ENCODE measurements around the gene CFAP157. TPM values are rescaled to one million over a fixed set of nuclear protein-coding genes. Genes with fewer than 3 reads are reported as not detected.
A peak's percentile ranks its signal among the peaks of the same experiment; 100 is the strongest.

Gene CFAP157
- total and polyA plus RNA-seq, 2 of the 13 experiments (the other 11 are each of a cell fraction or from before 2014, with no cell fraction given): 0.07 TPM; not detected in 1

DNA sequence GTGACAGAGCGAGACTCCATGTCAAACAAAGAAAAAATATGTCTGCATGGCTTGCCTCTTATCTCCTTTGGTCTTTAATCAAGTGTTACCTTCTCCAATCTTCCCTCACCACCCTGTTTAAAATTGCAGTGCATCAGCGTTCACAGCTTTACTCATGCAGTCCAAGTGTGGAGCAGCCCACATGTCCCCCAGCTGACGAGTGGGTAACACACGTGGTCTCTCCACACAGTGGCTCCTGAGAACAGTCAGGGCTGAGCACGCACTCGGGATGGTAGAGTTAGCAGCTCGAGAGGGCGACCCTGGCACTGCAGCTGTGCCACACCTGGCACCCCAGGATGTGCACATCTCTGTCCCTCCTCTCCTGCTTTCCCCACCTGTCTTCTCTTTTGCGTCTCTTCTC lies 25.9 kb upstream of the CFAP157 start:
- no peak overlapping the region for H3K9ac ChIP-seq (ENCODE audit: insufficient read depth, low read depth, low read length)
- ChIA-PET POLR2A (no interaction called here), CTCF (ENCODE audit: low intra/inter-chr PET ratio, low total read pairs) (no interaction called here)
- H3K27me3 ChIP-seq (ENCODE audit: control insufficient read depth in 1 of 2, insufficient read depth in 2 of 2, low read length in 2 of 2): no peaks in the 10 kb centered on the region
- H4K20me1 ChIP-seq (ENCODE audit: insufficient read depth, low read length): no peaks in the 10 kb centered on the region
- intact Hi-C loops (cut with micrococcal nuclease; ENCODE audit: unreplicated experiment): no loop called here
- H3K4me1 ChIP-seq (ENCODE audit: insufficient read depth, low read length): no peaks in the 10 kb centered on the region
- H3K9me3 ChIP-seq (ENCODE audit: low read length): no peaks in the 10 kb centered on the region
- no peak overlapping the region for H2AFZ ChIP-seq (ENCODE audit: low read length)
- no peak overlapping the region for H3K4me2 ChIP-seq (ENCODE audit: low read depth, low read length)
- in situ Hi-C loops (cut with HindIII; ENCODE audit: extremely low pct_ligation_motif_present, low pct_unique_long_range_greater_than_20kb): no loop called here
- TF ChIP-seq, protein P1, sequence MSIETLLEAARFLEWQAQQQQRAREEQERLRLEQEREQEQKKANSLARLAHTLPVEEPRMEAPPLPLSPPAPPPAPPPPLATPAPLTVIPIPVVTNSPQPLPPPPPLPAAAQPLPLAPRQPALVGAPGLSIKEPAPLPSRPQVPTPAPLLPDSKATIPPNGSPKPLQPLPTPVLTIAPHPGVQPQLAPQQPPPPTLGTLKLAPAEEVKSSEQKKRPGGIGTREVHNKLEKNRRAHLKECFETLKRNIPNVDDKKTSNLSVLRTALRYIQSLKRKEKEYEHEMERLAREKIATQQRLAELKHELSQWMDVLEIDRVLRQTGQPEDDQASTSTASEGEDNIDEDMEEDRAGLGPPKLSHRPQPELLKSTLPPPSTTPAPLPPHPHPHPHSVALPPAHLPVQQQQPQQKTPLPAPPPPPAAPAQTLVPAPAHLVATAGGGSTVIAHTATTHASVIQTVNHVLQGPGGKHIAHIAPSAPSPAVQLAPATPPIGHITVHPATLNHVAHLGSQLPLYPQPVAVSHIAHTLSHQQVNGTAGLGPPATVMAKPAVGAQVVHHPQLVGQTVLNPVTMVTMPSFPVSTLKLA (IDR thresholded peaks at IDR 0.05): peak; percentile 86
- TF ChIP-seq NFYC (CRISPR knock-in tag; IDR thresholded peaks at IDR 0.05): no peak
- H3K27ac ChIP-seq (ENCODE audit: extremely low read length, insufficient read depth, low read length): no peak overlapping the region
- DNase-seq (ENCODE audit: low spot score) (no peak), ATAC-seq (no peak), FAIRE-seq (no peak)
- H3K79me2 ChIP-seq (ENCODE audit: insufficient read depth, low read length): no peaks in the 10 kb centered on the region
- no peaks in the 10 kb centered on the region for H3K36me3 ChIP-seq (replicated peaks in 1 of 2; ENCODE audit: control insufficient read depth in 1 of 2, insufficient read depth in 2 of 2, low read length in 2 of 2)
- WGBS (ENCODE audit: low lambda C conversion rate): 81% methylated on average over 9 of the region's 9 CpGs
- no TSS peak for BruUV-seq (replicated peaks)
- no peak overlapping the region for H3K4me3 ChIP-seq (replicated peaks in 1 of 3; ENCODE audit: insufficient read depth in 1 of 3, low read depth in 2 of 3, low read length in 3 of 3)

DNA sequence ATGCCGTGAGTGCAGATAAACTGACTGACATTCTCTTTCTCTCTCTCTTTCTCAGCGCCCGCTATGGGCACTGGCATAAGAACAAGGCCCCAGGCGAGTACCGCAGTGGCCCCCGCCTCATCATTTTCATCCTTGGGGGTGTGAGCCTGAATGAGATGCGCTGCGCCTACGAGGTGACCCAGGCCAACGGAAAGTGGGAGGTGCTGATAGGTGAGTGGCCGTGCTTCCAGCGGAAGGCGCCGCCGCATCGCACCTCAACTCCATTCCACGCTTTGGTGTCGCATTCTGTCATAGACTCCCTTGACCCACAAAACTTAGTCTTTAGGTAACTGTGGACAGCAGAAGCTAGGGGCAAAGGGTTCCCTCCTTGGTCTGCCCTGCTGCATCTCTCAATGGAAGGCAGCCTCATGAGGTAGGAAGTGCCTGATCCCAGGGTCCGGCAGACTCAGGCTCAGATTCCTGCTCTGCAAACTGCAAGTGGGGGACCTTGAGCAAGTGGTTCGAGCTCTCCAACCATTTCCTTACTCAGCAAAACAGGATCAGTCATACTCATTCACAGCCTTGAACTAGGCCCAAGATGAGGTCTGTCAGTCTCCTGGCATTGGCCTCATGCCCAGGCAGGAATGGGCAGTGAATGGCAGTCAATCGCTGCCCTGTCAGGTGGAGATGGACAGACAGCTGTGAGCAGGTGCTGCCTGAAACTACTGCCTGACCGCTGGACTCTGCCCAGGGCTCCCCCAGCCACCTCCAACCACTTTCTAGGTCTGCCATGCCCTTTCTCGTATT lies 24.2 kb upstream of the CFAP157 start:
- Histone ChIP-seq H3K9ac (ENCODE audit: insufficient read depth, low read depth, low read length) (no peak overlapping the region), H3K79me2 (ENCODE audit: insufficient read depth, low read length) (no peaks in the 10 kb centered on the region), H3K27me3 (ENCODE audit: control insufficient read depth in 1 of 2, insufficient read depth in 2 of 2, low read length in 2 of 2) (no peaks in the 10 kb centered on the region), H3K4me3 (replicated peaks in 1 of 3; ENCODE audit: insufficient read depth in 1 of 3, low read depth in 2 of 3, low read length in 3 of 3) (no peak overlapping the region), H2AFZ (ENCODE audit: low read length) (no peak overlapping the region), H3K36me3 (replicated peaks in 1 of 2; ENCODE audit: control insufficient read depth in 1 of 2, insufficient read depth in 2 of 2, low read length in 2 of 2) (no peaks in the 10 kb centered on the region), H3K4me2 (ENCODE audit: low read depth, low read length) (no peak overlapping the region), H3K27ac (ENCODE audit: extremely low read length, insufficient read depth, low read length) (no peak overlapping the region), H4K20me1 (ENCODE audit: insufficient read depth, low read length) (no peaks in the 10 kb centered on the region), H3K9me3 (ENCODE audit: low read length) (no peaks in the 10 kb centered on the region), H3K4me1 (ENCODE audit: insufficient read depth, low read length) (peaks cover 15% of the 10 kb centered on the region)
- BruUV-seq (replicated peaks): no TSS peak
- in situ Hi-C loops (cut with HindIII; ENCODE audit: extremely low pct_ligation_motif_present, low pct_unique_long_range_greater_than_20kb): no loop called here
- TF ChIP-seq MAFK (conservative IDR thresholded peaks at IDR 0.05 in 1 of 2, IDR thresholded peaks at IDR 0.05 in 1 of 2; ENCODE audit: low read length in 2 of 2) (peak; percentile 60 to 79; a peak in 3 of 4 replicates), MAFF (IDR thresholded peaks at IDR 0.05; ENCODE audit: low read depth, low read length) (peak; percentile 60), ZNF337 (CRISPR knock-in tag; IDR thresholded peaks at IDR 0.05; ENCODE audit: borderline replicate concordance, low read depth) (no peak)
- no peak for DNase-seq (ENCODE audit: low spot score)
- intact Hi-C loops (cut with micrococcal nuclease; ENCODE audit: unreplicated experiment): no loop called here
- FAIRE-seq: no peak
- ChIA-PET POLR2A (no interaction called here), CTCF (ENCODE audit: low intra/inter-chr PET ratio, low total read pairs) (no interaction called here)
- 93% methylated on average over 20 of the region's 23 CpGs for WGBS (ENCODE audit: low lambda C conversion rate)
- no peak for ATAC-seq
